K562 (cell line): ENCODE data around the gene GALNT13.

ENCODE experiments used
- BCL6 ChIP-seq: fragments of 250-450 bp; sonication (Bioruptor Pico); IDR thresholded peaks from 2 replicates; pipeline ENCODE4 v1.4.0; 2020
- ELF1 ChIP-seq: fragments of 200-800 bp; sonication (Bioruptor generic); IDR thresholded peaks from 2 replicates; pipeline ENCODE4 v1.6.1; 2016; ENCODE audit warnings: missing genetic modification characterization, missing compliant biosample characterization
- HDAC2 ChIP-seq: fragments of 450-650 bp; IDR thresholded peaks from 2 replicates; pipeline ENCODE4 v1.6.1; 2016; ENCODE audit warnings: mild to moderate bottlenecking
- POLR2G ChIP-seq: fragments of 200-400 bp; formaldehyde crosslinking; IDR thresholded peaks from 2 replicates; pipeline ENCODE4 v1.6.1; 2017; ENCODE audit warnings: low read depth, mild to moderate bottlenecking, antibody characterized with exemption, low read length, moderate library complexity
- RCOR1 ChIP-seq, 2 experiments: IDR thresholded peaks; 2 replicates each; pipeline ENCODE4 v1.6.1; 2012; ENCODE audit warnings: low read depth in 2 of 2, low read length in 2 of 2, borderline replicate concordance in 1 of 2, improper control_type of control experiment in 1 of 2
- RFX5 ChIP-seq: IDR thresholded peaks from 2 replicates; pipeline ENCODE4 v1.6.1; 2011; ENCODE audit warnings: low read depth, mild to moderate bottlenecking, improper control_type of control experiment, low read length
- SMARCB1 ChIP-seq: IDR thresholded peaks from 2 replicates; pipeline ENCODE4 v1.6.1; 2011; ENCODE audit warnings: improper control_type of control experiment, low read depth; ENCODE audit not compliant: insufficient read length
- SP2 ChIP-seq: IDR thresholded peaks from 2 replicates; pipeline ENCODE4 v1.6.1; 2011; ENCODE audit warnings: mild to moderate bottlenecking, low read depth, low read length, moderate library complexity; ENCODE audit not compliant: poor library complexity, severe bottlenecking; ENCODE audit errors: extremely low read depth
- ZNF239 ChIP-seq: fragments of 250-450 bp; sonication (Bioruptor Pico); IDR thresholded peaks from 2 replicates; pipeline ENCODE4 v1.4.0; 2020; ENCODE audit warnings: mild to moderate bottlenecking
- ZNF316 ChIP-seq: fragments of 450-650 bp; IDR thresholded peaks from 2 replicates; pipeline ENCODE4 v1.6.1; 2016
- TF ChIP-seq, protein P1 (sequence below), 2 experiments: fragments of 450-650 bp in 1 of 2; IDR thresholded peaks; 2 replicates each; pipeline ENCODE4 v1.6.1; 2011 to 2017; ENCODE audit warnings: low read depth in 2 of 2, antibody characterized with exemption in 1 of 2, borderline replicate concordance in 1 of 2, low read length in 1 of 2, mild to moderate bottlenecking in 1 of 2, mixed read lengths in 1 of 2; ENCODE audit not compliant: control insufficient read depth in 1 of 2
- TF ChIP-seq, protein P2 (sequence below): sonication (generic); formaldehyde crosslinking; IDR thresholded peaks from 2 replicates; pipeline ENCODE4 v1.8.0; 2022; ENCODE audit warnings: missing genetic modification reagents, mild to moderate bottlenecking, borderline replicate concordance
- TF ChIP-seq, protein P3 (sequence below), 3 experiments: IDR thresholded peaks in 2 of 3; conservative IDR thresholded peaks in 1 of 3; 2 replicates each; pipeline ENCODE4 v1.5.1; 2011 to 2012; ENCODE audit warnings: low read length in 3 of 3, mild to moderate bottlenecking in 3 of 3, control low read depth in 2 of 3, improper control_type of control experiment in 1 of 3, inconsistent platforms in 1 of 3, low read depth in 1 of 3, mixed read lengths in 1 of 3, moderate library complexity in 1 of 3; ENCODE audit not compliant: insufficient read depth in 2 of 3

DNA sequence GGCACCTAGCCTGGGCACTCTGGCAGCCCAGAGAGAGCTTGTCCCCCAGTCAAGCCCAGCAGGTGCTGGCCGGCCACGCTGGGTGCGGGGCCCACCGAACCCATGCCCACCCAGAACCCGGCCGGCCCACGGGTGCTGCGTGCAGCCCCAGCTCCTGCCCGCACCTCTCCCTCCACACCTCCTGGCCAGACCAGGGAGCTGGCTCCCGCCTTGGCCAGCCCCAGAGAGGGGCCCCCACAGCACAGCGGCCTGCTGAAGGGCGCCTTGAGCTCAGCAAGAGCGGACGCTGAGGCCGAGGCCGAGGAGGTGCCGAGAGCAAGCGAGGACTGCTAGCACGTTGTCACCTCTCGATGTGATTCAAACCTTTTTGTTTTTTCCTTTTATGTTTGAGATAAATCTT lies 419.8 kb downstream of the GALNT13 start:
- TF ChIP-seq ZNF316 (no peak), POLR2G (no peak), HDAC2 (no peak), ZNF239 (no peak), SP2 (no peak), SMARCB1 (no peak), ELF1 (tag) (no peak), RCOR1 (IDR thresholded peaks at IDR 0.05; ENCODE audit: borderline replicate concordance in 1 of 2, low read depth in 2 of 2, low read length in 2 of 2) (no peak), BCL6 (no peak), RFX5 (no peak)
- TF ChIP-seq, protein P1, sequence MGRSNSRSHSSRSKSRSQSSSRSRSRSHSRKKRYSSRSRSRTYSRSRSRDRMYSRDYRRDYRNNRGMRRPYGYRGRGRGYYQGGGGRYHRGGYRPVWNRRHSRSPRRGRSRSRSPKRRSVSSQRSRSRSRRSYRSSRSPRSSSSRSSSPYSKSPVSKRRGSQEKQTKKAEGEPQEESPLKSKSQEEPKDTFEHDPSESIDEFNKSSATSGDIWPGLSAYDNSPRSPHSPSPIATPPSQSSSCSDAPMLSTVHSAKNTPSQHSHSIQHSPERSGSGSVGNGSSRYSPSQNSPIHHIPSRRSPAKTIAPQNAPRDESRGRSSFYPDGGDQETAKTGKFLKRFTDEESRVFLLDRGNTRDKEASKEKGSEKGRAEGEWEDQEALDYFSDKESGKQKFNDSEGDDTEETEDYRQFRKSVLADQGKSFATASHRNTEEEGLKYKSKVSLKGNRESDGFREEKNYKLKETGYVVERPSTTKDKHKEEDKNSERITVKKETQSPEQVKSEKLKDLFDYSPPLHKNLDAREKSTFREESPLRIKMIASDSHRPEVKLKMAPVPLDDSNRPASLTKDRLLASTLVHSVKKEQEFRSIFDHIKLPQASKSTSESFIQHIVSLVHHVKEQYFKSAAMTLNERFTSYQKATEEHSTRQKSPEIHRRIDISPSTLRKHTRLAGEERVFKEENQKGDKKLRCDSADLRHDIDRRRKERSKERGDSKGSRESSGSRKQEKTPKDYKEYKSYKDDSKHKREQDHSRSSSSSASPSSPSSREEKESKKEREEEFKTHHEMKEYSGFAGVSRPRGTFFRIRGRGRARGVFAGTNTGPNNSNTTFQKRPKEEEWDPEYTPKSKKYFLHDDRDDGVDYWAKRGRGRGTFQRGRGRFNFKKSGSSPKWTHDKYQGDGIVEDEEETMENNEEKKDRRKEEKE (IDR thresholded peaks at IDR 0.05; ENCODE audit: borderline replicate concordance in 1 of 2, control insufficient read depth in 1 of 2, low read depth in 2 of 2, low read length in 1 of 2), result no peak
- TF ChIP-seq, protein P2, sequence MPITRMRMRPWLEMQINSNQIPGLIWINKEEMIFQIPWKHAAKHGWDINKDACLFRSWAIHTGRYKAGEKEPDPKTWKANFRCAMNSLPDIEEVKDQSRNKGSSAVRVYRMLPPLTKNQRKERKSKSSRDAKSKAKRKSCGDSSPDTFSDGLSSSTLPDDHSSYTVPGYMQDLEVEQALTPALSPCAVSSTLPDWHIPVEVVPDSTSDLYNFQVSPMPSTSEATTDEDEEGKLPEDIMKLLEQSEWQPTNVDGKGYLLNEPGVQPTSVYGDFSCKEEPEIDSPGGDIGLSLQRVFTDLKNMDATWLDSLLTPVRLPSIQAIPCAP (CRISPR knock-in tag), result no peak
- TF ChIP-seq, protein P3, sequence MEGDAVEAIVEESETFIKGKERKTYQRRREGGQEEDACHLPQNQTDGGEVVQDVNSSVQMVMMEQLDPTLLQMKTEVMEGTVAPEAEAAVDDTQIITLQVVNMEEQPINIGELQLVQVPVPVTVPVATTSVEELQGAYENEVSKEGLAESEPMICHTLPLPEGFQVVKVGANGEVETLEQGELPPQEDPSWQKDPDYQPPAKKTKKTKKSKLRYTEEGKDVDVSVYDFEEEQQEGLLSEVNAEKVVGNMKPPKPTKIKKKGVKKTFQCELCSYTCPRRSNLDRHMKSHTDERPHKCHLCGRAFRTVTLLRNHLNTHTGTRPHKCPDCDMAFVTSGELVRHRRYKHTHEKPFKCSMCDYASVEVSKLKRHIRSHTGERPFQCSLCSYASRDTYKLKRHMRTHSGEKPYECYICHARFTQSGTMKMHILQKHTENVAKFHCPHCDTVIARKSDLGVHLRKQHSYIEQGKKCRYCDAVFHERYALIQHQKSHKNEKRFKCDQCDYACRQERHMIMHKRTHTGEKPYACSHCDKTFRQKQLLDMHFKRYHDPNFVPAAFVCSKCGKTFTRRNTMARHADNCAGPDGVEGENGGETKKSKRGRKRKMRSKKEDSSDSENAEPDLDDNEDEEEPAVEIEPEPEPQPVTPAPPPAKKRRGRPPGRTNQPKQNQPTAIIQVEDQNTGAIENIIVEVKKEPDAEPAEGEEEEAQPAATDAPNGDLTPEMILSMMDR (IDR thresholded peaks at IDR 0.05 in 2 of 3, conservative IDR thresholded peaks at IDR 0.05 in 1 of 3; ENCODE audit: insufficient read depth in 2 of 3, low read depth in 1 of 3, low read length in 3 of 3), result no peak
